Sigmoid colon (tissue), 4 donors: Measurements from ENCODE around the gene LHFPL6.

Experiments used
- CTCF ChIP-seq, 4 experiments: fragments of 450-650 bp in 3 of 4; fragments of 200-600 bp in 1 of 4; IDR thresholded peaks; one replicate each; pipeline ENCODE4 v1.5.1; 2016 to 2019; ENCODE audit warnings: antibody characterized with exemption in 4 of 4, mild to moderate bottlenecking in 3 of 4, moderate library complexity in 2 of 4
- EP300 ChIP-seq, 4 donors: sonication (generic); formaldehyde crosslinking; IDR thresholded peaks; one replicate each; pipeline ENCODE4 v1.6.1; 2017; ENCODE audit warnings: antibody characterized with exemption in 4 of 4
- POLR2A ChIP-seq, 2 donors: fragments of 450-650 bp; IDR thresholded peaks; one replicate each; pipeline ENCODE4 v1.6.1; 2016; ENCODE audit warnings: antibody characterized with exemption in 2 of 2, mild to moderate bottlenecking in 2 of 2, moderate library complexity in 2 of 2

GRCh38 chr13:39353988-39354387, 249.0 kb downstream of the LHFPL6 start:
- no peak for TF ChIP-seq POLR2A (IDR thresholded peaks at IDR 0.05)
- no peak for TF ChIP-seq CTCF (IDR thresholded peaks at IDR 0.05)
- TF ChIP-seq EP300 (IDR thresholded peaks at IDR 0.05) = no peak
